Activated CD8-positive, alpha-beta memory T cell treated with anti-CD3 and anti-CD28 coated beads, Interleukin-2, amount 50 U/mL, for 1 hour (primary cell): ENCODE data around the gene ZNF280D.
A peak's percentile ranks its signal among the peaks of the same experiment; 100 is the strongest.
"Not testable (repeated sequence)": the region's sequence is repeated elsewhere in the genome, so short reads cannot be mapped to it uniquely, and the experiment has no call there.

Source experiments
- DNase-seq: peaks from one replicate; pipeline ENCODE4 v3.0.0-alpha.2; 2020; ENCODE audit errors: extremely low read depth

The ZNF280D gene, protein sequence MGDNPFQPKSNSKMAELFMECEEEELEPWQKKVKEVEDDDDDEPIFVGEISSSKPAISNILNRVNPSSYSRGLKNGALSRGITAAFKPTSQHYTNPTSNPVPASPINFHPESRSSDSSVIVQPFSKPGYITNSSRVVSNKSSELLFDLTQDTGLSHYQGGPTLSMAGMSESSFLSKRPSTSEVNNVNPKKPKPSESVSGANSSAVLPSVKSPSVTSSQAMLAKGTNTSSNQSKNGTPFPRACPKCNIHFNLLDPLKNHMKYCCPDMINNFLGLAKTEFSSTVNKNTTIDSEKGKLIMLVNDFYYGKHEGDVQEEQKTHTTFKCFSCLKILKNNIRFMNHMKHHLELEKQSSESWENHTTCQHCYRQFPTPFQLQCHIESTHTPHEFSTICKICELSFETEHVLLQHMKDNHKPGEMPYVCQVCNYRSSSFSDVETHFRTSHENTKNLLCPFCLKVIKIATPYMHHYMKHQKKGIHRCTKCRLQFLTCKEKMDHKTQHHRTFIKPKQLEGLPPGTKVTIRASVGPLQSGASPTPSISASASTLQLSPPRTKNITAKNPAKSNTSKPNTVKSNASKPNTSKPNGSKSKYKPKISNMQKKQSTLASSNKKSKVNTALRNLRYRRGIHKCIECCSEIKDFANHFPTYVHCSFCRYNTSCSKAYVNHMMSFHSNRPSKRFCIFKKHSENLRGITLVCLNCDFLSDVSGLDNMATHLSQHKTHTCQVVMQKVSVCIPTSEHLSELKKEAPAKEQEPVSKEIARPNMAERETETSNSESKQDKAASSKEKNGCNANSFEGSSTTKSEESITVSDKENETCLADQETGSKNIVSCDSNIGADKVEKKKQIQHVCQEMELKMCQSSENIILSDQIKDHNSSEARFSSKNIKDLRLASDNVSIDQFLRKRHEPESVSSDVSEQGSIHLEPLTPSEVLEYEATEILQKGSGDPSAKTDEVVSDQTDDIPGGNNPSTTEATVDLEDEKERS

DNA sequence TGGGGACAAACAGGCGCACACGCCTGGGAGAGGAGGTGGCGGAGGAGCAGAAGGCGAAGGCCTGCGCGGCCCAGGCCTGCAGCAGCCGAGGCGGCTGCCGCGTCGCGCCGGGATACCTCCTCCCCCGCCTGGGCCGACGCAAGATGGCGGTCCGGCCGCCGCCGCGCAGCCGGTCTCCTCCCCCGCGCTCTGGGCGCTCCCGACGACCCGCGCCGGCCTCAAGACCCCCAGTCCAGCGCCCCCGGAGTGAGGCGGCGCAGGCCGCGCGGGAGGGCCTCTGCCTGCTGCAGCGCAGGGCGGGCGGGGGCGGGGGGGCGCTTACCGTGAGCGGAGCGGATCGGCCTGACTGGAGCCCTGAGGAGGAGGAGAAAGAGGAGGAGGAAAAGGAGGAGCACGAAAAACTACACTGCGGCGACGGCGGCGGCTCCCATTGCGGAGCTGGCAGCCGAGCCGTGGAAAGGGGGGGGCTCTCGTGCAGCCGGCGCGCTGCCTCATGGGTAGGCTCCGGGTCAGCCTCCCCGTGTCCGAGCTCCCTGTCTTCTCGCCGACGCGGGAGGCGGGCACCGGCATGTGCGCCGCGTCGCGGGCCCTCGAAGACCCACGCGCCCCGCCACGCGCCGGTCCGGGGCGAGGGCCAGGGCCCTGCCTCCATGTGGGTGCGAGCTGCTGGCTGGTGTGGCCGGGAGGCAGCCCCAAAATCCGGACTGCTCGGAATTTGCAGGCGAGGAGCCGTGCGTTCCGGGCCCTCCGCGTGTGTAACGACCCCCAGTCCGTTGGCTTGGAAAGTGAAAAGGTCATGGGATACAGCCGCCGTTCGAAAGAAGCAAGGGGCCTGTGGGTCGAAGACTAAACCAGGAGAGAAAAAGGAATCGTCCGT, at the start of gene ZNF280D:
TSS of gene ZNF280D (minus strand) at position 374 of the 877 bp plus-strand sequence. CDS start 26,400 bp downstream, outside the sequence.
- peak; percentile 45 for DNase-seq

DNA sequence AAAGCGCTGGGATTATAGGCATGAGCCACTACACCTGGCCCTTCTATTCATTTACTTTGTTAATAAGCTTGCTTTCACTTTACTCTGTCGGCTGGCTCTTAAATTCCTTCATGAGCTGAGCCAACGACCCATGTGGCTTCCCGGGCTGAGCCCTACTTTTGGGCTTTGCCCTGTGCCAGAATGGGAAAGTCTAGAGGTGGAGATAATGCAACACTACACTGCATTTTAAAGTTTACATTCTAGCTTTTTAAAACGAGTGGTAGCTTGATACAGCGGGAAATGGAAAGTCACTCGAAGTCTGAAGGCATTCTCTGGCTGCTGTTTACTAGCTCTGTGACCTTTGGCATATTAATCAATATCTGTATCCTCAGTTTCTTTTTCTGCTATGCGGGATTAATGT, 49.0 kb upstream of the ZNF280D start:
- DNase-seq = no peak

DNA sequence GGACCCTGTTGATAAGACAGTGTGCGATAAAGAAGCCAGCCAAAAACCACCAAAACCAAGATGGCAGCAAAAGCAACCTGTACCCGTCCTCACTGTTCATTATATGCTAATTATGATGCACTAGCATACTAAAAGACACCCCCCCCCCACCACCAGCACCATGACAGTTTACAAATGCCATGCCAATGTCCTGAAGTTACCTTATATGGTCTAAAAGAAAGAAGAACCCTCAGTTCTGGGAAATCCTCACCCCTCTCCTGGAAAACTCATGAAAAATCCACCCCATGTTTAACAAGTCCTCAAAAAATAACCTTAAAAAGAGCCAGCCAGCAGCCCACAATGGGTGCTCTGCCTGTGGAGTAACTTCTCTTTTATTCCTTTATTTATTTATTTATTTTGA, 48.4 kb upstream of the ZNF280D start:
- no peak for DNase-seq

DNA sequence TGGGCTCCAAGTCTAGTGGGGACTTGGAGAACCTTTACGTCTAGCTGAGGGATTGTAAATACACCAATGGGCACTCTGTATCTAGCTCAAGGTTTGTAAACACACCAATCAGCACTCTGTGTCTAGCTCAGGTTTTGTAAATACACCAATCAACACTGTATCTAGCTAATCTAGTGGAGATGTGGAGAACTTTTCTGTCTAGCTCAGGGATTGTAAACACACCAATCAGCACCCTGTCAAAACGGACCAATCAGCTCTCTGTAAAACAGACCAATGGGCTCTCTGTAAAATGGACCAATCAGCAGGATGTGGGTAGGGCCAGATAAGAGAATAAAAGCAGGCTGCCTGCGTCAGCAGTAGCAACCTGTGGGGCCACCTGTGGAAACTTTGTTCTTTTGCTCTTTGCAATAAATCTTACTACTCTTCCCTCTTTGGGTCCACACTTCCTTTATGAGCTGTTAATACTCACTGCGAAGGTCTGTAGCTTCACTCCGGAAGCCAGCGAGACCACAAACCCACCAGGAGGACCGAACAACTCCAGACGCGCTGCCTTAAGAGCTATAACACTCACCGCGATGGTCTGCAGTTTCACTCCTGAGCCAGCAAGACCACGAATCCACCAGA, 46.9 kb upstream of the ZNF280D start:
- not testable (repeated sequence) for DNase-seq

DNA sequence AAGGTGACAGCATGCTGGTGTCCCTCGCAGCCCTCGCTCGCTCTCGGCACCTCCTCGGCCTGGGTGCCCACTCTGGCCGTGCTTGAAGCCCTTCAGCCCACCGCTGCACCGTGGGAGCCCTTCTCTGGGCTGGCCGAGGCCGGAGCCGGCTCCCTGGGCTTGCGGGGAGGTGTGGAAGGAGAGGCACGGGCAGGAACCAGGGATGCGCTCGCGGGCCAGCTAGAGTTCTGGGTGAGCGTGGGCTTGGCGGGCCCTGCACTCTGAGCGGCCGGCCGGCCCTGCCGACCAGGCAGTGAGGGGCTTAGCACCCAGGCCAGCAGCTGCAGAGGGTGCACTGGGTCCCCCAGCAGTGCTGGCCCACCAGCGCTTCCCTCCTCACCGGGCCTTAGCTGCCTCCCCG, 46.1 kb upstream of the ZNF280D start:
- DNase-seq = not testable (repeated sequence)

DNA sequence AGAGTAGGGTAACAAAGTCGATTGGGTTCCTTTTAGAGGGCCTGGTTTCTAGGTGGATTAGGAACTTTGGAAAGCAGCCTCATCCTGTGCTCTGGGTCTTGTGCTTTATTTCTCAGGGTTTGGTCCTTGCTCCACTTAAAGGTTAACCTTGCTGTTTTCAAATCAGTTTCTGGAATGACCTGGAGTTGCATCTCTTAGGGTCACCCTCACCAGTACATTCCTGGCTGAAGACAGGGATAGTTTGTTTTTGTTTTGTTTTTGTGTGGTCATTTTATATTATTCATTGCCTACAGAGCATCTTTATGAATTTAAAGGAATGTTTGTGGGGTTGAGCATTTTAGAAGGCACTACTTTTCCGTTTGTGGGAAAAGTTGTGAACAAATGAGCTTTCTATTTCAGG, 45.5 kb upstream of the ZNF280D start:
- DNase-seq = no peak

DNA sequence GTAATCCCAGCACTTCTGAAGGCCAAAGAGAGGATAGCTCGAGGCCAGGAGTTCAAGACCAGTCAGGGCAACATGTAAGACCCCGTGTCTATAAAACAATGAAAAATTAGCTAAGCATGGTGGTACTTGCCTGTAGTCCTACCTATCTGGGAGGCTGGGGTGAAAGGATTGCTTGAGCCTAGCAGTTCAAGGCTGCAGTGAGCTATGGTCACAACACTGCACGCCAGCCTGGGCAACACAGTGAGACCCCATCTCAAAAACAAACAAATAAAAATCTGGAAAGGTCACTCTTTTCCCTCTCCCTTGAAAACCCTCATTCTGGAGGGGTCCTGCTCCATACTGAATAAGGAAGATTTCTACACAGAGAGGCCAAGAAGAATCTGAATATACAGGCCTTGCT, 43.5 kb upstream of the ZNF280D start:
- DNase-seq = no peak

DNA sequence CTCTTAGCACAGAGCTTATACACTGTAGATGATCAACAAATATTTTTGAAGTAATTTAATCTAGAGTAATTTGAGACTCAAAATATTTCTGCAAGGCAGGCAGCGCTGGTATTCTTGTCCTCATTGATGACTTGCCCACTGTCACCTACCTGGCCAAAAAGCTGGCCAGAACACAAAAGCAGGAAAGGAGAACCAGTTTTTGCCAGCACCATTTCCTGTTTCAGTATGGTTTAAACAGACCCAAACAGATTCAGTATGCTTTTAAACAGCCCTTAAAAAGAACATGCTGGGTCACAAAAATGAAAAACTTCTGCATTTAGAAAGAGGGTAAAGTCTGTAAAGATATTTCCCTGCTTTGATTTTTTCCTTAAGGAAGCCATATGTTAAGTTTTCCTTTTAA, 42.3 kb upstream of the ZNF280D start:
- DNase-seq = no peak

DNA sequence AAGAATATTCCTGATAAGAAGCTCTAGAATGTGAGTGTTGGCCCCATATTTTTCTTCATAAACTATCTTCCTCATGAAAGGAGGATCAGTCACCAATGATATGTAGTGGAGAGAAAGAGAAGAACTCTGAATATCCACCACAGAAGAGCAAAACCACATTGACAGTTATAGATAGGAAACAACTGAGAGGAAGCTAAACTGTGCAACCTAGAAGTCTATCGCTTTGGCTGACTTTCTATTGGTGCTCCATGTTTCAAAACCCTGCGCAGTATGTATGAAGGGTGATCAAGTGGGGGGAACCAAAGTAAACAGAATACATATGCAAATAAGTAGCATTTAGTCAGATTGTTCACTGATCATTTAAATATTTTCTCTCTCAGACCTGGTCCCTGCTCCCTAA, 41.0 kb upstream of the ZNF280D start:
- no peak for DNase-seq

DNA sequence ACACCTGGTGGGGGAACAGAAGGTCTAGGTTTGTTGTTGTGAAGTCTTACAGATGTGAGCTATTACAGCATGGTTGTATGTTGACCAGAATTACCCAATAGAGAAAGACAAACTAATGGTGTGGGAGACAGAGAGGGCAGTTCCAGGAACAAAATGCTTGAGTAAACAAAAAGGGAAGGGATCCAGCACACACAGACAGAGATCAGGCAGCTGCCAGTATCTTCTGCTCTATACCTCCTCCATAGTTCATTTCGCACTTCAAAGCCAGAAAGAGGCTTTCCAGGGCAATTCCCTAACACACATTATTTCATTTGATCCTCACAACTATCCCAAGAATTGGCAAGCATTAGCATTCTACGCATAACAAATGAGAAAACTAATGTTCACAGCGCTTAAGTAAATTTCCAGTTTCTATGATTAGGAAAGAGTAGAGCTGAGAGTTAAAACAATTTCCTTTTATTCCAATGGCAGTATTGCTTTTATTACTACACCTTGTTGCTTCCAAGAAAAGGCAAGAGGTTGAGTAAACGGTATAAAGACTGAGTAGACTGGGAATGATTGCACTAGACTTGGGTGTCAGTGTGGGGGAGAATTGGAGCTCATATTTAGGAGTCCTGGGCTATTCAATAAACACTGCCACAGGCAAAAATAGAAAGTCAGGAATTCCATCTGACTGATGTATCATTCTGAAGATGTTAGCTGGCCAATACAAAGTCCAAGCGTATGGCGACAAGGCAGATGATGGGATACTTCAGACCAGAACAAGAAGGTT, 39.7 kb upstream of the ZNF280D start:
- DNase-seq = no peak

DNA sequence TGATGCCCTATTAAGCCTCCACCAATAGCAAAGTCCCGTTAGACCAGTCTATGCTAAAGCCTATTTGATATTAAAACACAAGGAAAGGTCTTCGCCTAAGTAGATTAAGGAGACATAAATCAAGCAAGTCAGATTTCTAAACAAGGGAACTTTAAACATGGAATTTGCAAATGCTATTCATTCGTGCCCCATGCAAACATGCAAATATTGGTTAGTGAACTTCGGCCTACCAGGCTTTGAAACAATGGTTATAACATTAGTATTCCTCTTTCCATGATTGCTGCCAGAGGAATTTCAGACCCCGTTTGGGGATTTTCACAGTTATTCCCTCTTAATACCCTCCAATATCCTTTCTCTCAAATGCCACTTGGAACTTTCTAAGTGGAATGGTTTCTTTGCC, 36.9 kb upstream of the ZNF280D start:
- DNase-seq = no peak

DNA sequence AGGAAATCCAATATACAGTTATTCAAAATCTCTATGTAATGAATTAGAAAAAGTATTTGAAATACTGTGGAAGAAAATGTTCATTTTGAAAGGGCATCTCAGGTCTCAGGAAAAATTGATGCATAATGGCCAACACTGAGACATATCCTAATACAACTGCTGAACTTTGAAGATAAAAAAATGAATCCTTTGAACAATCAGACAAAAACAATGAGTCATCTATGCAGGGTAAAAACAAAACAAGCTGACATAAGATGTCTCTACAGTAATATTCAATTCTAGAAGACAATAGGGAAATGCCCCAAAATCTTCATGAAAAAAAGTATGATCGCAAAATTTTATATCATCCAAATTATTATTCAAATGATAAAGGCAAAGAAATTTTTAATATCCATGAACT, 34.0 kb upstream of the ZNF280D start:
- DNase-seq = no peak

DNA sequence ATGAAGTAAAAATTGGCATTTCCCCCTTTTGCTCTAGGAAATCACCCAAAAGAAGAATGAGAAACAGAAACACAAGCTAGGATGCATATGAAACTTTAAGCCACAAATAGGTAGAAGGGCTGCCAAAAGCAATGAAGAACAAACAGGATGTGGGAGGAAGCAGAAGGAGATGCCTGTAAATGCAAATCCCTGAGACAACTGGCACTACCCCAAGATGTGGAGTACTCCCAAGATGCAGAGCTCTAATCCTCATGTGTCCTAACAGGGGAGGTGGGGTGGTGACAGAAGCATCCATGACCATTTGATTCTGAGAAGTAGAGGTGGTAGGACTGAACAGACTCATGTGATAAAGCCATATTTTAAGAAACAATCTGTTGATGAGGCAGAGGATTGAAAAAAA, 31.9 kb upstream of the ZNF280D start:
- DNase-seq = no peak

DNA sequence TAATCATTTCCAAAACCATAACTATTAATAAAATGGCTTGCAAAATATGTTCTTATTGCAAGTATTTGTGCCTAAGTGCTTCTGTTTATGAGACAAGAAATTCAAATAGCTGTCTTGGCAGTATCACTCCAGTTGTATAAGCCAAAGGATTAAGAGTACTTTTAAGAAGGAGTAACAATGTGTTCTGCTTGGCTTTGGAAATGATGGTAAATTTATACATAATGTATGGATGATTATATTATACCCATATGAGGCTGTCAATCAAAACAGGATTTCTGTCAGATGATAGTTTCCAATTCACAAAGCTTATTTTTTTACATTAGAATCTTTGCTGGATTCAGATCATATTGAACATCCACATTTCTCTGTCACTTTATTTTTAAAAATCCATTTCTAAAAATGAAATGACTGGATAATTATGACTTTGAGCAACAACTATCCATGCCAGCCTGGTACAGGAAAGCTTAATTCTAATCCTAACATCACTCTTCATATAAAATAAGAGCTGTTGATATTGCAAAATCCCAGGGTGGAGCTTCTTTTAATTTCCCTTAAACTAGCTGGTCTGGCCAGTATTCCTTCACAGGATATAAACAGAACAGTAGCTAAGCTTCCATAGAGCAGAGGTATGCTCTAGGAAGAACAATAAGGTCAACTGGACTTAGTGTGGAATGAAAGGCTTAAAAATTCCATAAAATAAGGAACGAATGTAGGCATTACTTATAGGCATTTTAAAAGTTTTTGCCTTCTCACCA, 30.0 kb upstream of the ZNF280D start:
- DNase-seq = no peak

DNA sequence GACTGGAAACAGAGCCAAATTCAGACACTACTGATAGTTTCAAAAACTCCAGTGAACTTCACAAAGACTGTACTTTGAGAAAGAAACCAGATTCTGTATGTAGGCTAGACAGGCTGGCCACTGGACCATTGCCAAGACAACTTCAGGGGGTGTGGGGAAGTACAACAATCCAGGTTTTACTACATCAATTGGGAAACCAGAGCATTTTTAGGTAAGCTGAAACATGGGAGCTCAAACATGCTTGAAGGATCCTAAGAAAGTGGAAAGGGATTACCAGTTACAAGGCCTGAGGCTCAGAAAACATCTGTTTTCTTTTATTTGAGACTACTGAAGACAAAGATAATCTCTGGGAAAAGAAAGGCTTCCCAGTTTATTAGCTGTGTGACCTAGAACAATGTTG, 26.9 kb upstream of the ZNF280D start:
- no peak for DNase-seq

DNA sequence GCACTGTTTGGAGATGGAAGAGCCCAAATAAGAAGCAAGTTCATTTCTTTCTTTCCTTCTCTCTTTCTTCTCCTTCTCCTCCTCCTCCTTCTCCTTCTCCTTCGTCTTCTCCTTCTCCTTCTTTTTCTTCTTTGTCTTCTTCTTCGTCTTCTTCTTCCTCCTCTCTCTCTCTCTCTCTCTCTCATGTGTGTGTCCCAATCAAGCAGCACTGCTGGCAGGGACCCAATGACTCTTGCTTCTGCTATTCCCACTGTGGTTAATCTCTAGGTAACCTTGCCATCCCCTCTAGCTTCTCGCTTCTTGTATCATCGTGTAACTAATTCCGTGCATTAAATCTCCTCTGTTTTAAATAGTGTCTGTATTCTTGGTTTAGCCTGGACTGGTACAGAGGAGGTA, 26.1 kb upstream of the ZNF280D start:
- no peak for DNase-seq

DNA sequence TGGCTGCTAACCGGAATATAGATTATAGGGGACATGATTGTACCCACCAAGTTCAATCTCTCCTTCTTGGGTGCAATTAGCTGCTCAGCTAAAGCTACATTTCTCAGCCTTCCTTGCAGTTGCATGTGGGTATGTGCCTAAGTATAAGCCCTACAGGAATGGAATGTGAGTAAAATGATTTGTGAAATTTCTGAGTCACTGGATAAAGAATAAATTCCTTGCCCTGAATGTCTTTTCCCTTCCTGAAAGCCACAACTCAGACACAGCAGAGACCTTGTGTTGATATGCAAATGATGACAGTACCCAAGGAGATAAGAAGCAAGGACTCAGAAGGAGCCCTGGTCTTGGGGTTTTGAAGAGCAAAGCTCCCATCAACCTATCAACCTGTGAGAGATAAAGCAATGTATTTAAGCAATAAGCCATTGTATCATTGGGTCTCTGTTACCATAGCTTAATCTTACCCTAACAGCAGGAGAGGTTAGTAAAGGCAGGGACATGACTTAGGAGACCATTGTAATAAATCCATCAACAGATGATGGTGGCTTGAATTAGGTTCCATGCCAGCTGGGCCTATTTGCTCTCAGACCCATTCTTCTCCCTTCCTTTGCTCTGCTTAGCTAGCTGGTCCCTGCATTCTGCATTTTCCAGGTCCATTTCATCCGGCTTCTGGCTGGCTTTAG, 25.6 kb upstream of the ZNF280D start:
- no peak for DNase-seq

DNA sequence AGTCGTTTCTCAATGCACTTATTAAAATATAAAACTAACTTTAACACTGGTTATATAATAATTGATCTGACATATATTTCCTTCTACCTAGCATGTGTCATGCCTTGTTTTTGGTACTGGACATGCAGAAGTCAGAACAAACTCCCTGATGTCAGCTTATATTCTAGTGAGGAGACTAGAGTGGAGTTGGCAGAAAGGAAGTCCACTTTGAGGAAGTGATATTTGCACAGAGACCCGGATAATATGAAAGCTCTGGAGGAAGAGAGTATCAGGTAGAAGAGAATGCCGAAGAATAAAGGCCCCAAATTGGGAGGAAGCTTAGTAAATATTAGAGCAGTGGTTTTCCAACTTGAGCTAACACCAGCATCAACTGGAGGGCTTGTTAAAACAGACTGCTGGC, 24.6 kb upstream of the ZNF280D start:
- no peak for DNase-seq

DNA sequence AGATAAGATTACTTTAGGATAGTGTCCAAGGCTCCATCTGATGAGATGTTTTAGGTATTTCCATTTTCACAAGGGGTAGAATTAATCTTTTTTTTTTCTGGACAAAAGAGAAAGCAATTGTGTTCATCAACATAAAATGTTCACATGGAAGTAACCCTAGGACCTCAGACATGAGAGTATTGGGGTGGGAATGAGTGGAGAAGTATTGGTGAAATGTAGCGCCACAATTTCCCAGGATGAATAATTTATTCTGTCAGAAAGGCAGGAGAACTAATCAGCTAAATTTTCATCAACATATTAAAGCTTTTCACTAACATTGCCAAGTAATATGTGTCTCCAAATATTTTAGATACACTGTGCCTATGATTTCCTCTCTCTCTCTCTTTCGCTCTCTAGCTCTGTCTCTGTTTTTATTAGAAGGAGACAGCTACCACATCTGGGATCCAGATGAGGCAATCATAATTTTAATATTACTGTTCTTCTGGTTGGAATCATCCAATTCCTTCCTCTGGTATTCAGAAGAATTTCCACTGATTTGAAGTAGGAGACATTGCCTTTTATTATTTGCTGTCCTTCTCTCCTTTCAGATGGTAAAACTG, 21.6 kb upstream of the ZNF280D start:
- no peak for DNase-seq
